AG08395 (cell line): ENCODE data around the gene P3H1.
"Not testable (repeated sequence)": the region's sequence is repeated elsewhere in the genome, so short reads cannot be mapped to it uniquely, and the experiment has no call there.

Experiments
- DNase-seq: peaks from one replicate; pipeline ENCODE4 v3.0.0; 2012; ENCODE audit warnings: mixed read lengths, low spot score

P3H1 gene

DNA sequence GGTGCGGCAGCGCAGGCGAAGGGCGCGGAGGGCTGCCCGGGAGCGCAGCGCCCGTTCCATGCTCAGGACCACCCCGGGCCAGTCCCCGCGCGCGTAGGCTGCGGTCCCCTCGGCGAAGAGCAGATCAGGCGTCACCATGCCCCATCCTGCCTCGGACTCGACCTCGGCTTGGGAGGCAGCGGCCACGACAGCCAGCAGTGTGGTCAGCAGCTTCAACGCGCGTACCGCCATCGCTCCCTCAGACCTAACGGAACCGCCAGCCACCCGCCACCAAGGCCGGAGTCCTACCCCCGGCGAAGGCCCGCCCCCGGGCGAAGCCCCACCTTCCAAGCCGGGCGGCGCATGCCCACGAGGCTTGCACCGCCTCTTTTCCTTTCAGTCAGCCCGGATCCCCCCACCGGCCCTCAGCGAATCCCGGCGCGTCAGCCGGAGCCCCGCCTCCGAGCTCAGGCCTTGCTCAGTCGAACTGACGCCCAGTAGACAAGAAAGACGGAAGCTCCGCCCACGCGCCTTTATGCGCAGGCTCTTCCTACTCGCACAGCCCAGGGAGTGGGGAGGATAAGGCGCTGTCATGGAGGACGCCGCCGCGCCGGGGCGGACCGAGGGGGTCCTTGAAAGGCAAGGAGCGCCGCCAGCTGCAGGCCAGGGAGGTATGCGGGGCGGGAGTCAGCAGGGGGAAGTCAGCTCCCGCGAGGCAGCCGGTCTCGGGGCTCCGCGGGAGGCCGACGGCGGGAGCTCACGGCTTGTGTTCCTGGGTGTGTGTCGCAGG lies at the start of gene P3H1, which contains the start of gene C1orf50:
P3H1 (minus strand) TSS at position 288 of the 769 bp plus-strand sequence; CDS start at position 231, 57 bp downstream.
C1orf50 (plus strand) TSS at position 509 of the 769 bp plus-strand sequence; CDS start at position 572, 63 bp downstream.
- DNase-seq: peak; percentile 98

DNA sequence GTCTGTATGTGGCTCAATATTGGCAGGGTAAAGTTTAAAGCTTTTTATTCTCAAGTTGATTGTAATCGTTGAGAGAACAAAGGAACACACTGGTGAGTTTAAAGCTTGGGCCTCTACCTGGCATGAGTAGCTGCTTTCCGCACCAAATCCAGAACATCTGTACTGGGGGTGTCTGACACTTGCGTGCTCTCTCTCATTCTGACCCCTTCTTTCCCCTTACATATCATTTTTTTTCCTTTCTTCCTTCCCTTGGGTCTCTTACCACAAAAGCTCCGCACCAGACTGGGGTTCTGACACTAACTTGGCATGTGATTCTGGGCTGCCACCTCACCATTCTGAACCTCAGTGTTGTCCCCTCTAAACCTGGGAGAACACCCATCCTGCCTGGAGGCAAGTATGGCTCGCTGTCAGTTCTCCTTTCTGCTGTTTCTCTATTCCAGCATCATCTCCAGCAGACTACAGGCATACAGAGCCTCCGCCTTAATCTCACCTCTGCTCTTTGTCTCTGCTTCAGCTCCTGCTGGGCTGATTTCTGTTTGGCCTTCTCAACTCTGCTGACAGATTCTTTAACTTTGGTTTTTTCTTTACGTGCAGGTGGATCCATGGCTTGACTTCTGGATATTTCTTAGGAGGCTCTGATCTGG lies 49.2 kb upstream of the P3H1 start:
- DNase-seq: no peak

DNA sequence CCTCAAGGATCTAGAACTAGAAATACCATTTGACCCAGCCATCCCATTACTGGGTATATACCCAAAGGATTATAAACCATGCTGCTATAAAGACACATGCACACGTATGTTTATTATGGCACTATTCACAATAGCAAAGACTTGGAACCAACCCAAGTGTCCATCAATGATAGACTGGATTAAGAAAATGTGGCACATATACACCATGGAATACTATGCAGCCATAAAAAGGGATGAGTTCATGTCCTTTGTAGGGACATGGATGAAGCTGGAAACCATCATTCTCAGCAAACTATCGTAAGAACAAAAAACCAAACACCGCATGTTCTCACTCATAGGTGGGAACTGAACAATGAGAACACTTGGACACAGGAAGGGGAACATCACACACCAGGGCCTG lies 48.0 kb upstream of the P3H1 start:
- not testable (repeated sequence) for DNase-seq

DNA sequence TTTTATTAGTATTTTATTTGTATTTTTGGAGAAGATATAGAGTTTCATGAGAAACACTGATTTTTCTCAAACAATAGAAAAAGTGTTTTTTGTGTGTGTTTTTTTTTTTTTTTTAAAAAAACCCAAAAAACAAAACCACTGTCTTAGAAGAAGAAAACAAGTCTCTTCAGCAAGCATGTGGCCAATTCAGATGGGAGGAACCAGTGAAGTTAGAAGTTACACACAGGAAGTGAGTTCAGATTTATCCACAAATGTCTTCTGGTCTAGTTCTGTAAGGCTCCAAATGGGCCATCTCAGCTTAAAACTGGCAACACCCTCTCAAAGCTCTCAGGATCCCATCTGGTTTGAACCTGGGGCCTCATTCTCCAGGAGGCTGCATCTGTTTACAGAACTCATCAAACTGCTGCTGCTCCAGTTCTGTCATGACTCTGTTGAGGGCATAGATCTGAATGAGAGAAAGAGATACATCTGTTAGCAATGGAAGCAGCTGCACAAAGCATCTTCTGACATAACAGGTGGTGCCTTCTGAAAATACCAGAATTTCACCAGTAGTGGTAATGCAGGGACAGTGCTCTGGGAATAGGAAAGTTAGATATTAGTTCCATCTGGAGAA lies 40.3 kb upstream of the P3H1 start:
- DNase-seq: no peak

- DNase-seq: no peak
Measured at GRCh38 chr1:42806593-42806992, 39.8 kb upstream of the P3H1 start.

GRCh38 chr1:42806171-42806570 lies 39.3 kb upstream of the P3H1 start:
- no peak for DNase-seq

DNA sequence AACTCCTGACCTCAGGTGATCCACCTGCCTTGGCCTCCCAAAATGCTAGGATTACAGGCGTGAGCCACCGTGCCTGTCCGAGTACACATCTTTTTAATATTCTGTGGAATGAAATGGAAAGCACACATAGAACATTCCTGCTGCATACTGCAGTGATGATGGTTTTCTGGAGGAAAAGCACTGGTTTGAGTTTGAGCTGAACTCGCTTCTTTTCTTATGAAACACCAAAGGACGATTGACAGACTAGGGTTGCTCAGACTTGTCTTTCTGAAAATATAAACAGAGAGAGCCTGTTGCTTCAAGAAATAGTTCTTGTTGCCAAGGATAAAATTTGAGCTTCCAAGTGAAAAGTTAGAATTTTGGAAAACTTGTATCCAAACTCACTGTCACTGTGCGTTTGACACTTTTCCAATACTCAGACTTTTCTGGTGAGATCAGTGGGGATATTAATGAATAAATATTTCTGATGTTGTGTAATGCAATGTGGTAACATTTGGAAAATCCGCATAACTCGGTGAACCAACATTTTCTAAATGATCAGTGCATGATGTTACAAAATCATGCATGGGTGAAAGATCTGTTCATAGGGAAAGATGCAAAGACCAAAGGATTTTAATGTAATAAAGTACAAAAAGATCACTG lies 35.1 kb upstream of the P3H1 start:
- DNase-seq: peak; percentile 50

- no peak for DNase-seq
Measured at GRCh38 chr1:42797979-42798378, 31.2 kb upstream of the P3H1 start.

DNA sequence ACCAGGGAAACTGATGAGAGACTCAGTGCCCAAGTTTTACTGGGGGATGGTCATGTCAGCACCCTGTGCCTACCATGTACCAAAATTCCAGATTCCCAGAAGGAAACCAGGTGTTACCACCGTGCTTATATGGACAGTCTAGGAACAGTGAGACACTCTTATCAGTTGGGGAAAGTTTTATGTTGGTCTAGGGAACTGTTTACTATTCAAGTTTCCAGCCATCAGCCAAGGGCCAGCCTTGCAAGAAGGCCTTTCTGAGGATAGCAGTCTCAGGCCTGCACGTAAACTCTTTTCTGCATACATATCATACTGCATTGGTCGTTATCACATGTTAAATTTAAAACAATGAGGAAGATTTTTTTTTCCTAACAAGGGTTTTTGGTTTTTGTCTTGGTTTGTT lies 30.6 kb upstream of the P3H1 start:
- no peak for DNase-seq

GRCh38 chr1:42793824-42794223 lies 27.0 kb upstream of the P3H1 start:
- no peak for DNase-seq

DNA sequence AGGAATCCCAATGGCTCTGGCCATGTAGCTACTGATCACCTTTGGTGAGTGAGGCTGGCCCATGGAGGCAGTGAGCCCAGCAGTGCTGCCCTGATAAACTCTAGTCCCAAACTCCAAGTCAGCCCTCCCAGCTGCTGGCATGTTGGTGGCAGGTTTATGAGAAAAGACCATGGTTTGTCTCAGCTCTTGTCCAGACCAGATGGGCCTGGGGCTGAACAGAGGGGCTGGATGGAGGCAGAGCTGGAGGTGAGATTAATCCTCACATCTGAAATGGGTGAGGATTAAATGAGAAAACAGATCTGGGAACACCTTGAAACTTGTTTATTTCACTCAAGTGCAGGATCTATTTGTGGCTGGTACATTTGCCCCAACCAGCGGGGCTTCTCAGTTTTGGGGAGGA lies 21.2 kb upstream of the P3H1 start:
- no peak for DNase-seq

DNA sequence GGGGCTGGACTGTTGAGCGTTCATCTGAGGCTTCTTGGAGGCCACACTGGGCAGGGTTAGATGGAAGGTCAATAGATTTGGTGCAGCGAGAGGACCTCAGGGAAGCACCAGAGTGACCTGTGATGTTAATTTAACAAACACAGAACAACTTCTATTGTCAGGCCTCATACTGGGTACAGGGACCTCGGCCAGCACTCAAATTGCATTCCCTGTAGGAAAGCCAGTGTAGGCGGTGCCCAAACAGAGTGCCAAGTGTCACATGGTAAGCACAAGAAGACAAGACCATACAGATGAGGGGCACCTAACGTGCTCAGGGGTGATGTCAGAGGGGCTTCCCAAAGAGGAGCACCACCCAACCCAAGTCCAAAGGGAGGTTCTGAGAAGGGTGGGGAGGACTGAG lies 19.3 kb upstream of the P3H1 start:
- no peak for DNase-seq

DNA sequence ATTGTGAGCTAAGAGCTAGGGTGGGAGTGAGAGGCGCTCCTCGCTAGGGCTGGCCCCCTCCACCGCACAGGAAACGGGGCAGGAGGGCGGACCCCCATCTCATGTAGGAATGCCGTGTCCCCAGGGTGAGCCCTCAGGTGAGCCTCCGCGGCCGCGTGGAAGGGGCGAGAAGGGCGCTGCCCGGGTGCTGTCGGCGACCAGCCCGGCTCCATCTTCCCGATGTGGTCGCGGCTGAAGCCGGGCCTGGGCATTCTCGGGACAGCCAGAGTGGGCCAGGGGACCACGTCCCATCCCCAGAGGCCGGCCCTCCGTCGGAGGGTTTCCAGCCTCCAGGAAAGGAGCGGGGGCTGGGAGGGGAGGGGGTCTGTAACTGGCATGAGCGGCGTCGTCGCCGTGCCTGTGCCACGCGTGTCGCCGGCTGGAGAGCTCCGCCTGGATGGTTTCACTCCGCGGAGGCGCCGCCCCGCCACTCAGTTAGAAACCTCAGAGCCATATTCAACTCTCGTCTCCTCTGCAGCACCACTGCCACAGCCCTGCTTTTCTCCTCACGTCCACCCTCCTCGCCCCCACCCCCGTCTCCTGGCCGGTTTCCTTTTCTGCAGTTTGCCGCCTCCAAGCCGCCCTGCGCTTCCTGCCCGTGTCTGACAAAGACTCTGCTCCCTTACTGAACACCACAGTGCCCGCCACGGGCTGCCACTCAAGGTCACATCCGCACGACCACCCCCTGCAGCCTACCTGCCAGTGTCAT lies 18.3 kb upstream of the P3H1 start, which contains the start of gene TMEM269:
TMEM269 (plus strand) TSS at position 46 of the 748 bp plus-strand sequence. CDS start 4,903 bp downstream, outside the sequence.
- peak; percentile 36 for DNase-seq

DNA sequence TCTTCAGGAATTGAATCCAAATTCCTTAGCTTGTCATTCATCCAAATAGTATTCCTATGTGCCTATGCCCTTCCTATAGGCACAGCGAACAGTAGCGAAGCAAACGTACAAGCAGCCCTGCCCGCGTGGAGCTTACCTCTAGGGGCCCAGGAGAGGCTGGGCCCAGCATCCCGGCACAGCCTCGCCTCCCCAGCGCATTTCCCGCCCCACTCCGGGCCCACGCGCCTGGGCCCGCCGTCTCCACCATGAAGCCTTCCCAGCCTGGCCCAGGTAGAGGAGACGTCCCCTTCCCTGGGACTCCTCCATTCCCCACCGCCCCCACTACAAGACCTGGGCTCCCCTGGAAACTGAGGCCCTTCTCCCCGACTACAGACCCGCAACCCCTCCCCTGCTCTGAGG lies 17.7 kb upstream of the P3H1 start:
- DNase-seq: no peak

GRCh38 chr1:42783092-42783491 lies 16.3 kb upstream of the P3H1 start:
- no peak for DNase-seq

- DNase-seq: no peak
Measured at GRCh38 chr1:42780176-42780575, 13.3 kb upstream of the P3H1 start.

DNA sequence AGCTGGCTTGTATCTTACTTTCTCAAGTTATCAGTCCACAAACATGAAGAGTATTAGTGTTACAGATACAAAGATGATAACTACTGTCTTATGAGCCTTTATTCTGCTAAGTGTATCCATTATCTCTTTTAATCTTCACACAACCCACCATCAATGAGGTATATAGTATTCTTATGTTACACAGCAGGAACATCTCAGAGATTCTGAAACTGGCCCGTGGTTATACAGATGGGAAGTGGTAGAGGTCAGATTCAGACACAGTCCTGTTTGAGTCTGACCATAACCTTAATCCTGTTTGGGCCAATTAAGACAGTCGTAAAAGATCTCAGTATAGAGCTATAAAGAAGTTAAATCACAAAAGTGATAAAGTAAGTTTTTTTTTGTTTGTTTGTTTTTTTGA lies 12.9 kb upstream of the P3H1 start:
- DNase-seq: no peak

- DNase-seq: peak; percentile 71
Measured at GRCh38 chr1:42777852-42778251, 11.0 kb upstream of the P3H1 start.

DNA sequence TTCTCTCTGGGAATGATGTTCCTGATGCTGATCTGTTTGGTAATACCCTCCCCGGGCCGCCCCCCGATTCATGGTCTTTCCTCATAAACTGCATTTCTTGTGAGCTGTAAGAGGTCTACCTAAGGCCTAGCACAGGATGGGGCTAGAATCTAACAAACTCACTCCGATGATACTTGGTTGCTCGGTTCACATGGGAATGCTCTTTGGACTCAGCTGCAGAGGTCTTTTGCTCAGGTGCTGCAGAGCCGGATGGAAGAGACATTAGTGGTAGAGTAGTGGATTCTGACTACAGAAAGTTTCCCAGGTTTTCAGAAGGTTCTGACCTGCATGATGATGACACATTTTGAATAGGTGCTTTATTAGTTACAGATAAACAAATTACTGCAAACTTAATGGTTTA lies 9.7 kb upstream of the P3H1 start:
- no peak for DNase-seq

GRCh38 chr1:42774928-42775526 lies 8.2 kb upstream of the P3H1 start:
- no peak for DNase-seq

DNA sequence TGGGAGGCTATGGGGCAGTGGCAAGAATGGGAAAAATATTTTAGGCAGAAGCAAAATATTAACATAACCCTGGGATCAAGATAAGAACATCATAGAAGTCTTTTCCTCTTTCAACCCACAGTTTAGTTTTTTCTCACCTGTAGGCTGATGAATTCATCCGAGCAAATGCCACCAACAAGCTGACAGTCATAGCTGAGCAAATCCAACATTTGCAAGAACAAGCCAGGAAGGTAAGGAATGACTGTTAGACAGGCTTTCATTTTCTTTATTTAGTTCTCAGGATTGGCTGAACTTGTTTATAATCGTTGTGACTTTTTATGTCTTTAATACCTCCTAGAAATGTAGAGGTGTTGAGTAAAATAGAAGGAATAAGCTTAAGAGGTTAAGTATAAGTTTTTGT lies 6.6 kb upstream of the P3H1 start:
- DNase-seq: no peak
